ENCODE measurements around the gene SLC30A3.

GRCh38 chr2:27251766-27252165 is 11.1 kb downstream of the SLC30A3 start:
- TF ChIP-seq EZH2 (IDR thresholded peaks at IDR 0.05; ENCODE audit: borderline replicate concordance, low read depth, low read length, poor library complexity, severe bottlenecking) (no peak), CTCF (conservative IDR thresholded peaks at IDR 0.05; ENCODE audit: low read depth, low read length) (no peak)

Data from A673 (cell line).